ENCODE data around the gene LEMD2.

Gene LEMD2

GRCh38 chr6:33737267-33738026 is 51.5 kb downstream of the LEMD2 start:
- in situ Hi-C loops (cut with MboI; ENCODE audit: low sequenced_read_pairs, unreplicated experiment) = no loop called here
- no peak for TF ChIP-seq CTCF (IDR thresholded peaks at IDR 0.05; ENCODE audit: borderline replicate concordance, control extremely low read depth, extremely low read depth, insufficient read depth, missing control alignments)
- DNase-seq (ENCODE audit: low spot score) = no peak

GRCh38 chr6:33735216-33735615 is 53.7 kb downstream of the LEMD2 start:
- no peak for TF ChIP-seq CTCF (IDR thresholded peaks at IDR 0.05; ENCODE audit: borderline replicate concordance, control extremely low read depth, extremely low read depth, insufficient read depth, missing control alignments)
- in situ Hi-C loops (cut with MboI; ENCODE audit: low sequenced_read_pairs, unreplicated experiment) = no loop called here
- no peak for DNase-seq (ENCODE audit: low spot score)

GRCh38 chr6:33733709-33734007 is 55.3 kb downstream of the LEMD2 start:
- no peak for TF ChIP-seq CTCF (IDR thresholded peaks at IDR 0.05; ENCODE audit: borderline replicate concordance, control extremely low read depth, extremely low read depth, insufficient read depth, missing control alignments)
- DNase-seq (ENCODE audit: low spot score) = no peak
- in situ Hi-C loops (cut with MboI; ENCODE audit: low sequenced_read_pairs, unreplicated experiment) = no loop called here

GRCh38 chr6:33732817-33733708 is 55.9 kb downstream of the LEMD2 start:
- in situ Hi-C loops (cut with MboI; ENCODE audit: low sequenced_read_pairs, unreplicated experiment) = no loop called here
- no peak for DNase-seq (ENCODE audit: low spot score)
- no peak for TF ChIP-seq CTCF (IDR thresholded peaks at IDR 0.05; ENCODE audit: borderline replicate concordance, control extremely low read depth, extremely low read depth, insufficient read depth, missing control alignments)

- in situ Hi-C loops (cut with MboI; ENCODE audit: low sequenced_read_pairs, unreplicated experiment) = no loop called here
- no peak for DNase-seq (ENCODE audit: low spot score)
- TF ChIP-seq CTCF (IDR thresholded peaks at IDR 0.05; ENCODE audit: borderline replicate concordance, control extremely low read depth, extremely low read depth, insufficient read depth, missing control alignments) = no peak
Observed at GRCh38 chr6:33732385-33732784, 56.5 kb downstream of the LEMD2 start.

- in situ Hi-C loops (cut with MboI; ENCODE audit: low sequenced_read_pairs, unreplicated experiment) = no loop called here
- TF ChIP-seq CTCF (IDR thresholded peaks at IDR 0.05; ENCODE audit: borderline replicate concordance, control extremely low read depth, extremely low read depth, insufficient read depth, missing control alignments) = no peak
- no peak for DNase-seq (ENCODE audit: low spot score)
Observed at GRCh38 chr6:33731751-33732282, 57.1 kb downstream of the LEMD2 start.

All from GM13976 (cell line).